Measurements from ENCODE around the gene ANO8. TPM values are rescaled to one million over a fixed set of nuclear protein-coding genes. Genes with fewer than 3 reads are reported as not detected.

The ANO8 gene
- total RNA-seq, 1 experiment from 2014 or later: 12.1 TPM

DNA sequence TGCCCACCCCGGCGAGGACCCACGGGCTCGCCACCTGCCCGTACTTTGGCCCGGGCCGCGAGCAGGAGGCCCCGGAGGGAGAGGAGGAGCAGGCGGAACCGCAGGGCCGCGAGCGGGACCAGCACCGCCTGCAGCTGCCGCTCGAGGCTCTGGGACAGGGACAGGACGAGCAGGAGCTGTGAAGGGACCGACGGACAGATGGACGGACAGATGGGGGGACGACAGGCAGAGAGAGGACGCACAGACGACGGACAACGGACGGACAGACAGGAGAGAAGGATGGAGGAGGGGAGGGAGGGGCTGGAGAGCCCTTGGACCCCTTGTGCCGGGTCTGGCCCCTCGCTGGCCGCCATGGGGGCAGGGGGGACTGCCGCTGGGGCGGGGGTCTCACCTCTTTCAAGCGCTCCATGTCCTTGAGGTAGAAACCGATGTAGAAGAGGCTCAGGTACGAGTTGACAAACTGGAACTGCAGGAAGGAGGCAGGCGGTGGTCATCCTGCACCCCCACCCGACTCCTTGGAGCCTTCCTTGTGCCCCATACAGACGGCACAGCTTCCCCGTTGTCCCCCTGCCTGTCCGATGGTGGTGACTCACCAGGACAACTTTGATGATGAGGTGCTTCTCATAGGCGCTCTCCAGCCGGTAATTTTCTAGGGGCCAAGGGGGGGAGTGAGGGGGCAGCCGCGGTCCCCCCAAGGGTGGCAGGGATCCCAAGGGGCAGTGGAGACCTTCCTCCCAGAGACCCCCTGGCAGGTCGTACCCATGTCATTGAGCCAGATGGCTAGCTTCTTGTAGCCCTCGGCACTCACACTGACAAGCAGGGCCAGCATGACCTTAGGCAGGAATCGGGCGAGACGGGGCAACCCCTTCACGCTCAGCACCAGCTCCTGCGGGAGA lies 5.0 kb downstream of the ANO8 start:
- TF ChIP-seq, protein P1, sequence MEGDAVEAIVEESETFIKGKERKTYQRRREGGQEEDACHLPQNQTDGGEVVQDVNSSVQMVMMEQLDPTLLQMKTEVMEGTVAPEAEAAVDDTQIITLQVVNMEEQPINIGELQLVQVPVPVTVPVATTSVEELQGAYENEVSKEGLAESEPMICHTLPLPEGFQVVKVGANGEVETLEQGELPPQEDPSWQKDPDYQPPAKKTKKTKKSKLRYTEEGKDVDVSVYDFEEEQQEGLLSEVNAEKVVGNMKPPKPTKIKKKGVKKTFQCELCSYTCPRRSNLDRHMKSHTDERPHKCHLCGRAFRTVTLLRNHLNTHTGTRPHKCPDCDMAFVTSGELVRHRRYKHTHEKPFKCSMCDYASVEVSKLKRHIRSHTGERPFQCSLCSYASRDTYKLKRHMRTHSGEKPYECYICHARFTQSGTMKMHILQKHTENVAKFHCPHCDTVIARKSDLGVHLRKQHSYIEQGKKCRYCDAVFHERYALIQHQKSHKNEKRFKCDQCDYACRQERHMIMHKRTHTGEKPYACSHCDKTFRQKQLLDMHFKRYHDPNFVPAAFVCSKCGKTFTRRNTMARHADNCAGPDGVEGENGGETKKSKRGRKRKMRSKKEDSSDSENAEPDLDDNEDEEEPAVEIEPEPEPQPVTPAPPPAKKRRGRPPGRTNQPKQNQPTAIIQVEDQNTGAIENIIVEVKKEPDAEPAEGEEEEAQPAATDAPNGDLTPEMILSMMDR (conservative IDR thresholded peaks at IDR 0.05; ENCODE audit: low read depth, low read length): no peak
- TF ChIP-seq EZH2 (IDR thresholded peaks at IDR 0.05; ENCODE audit: low read length, unreplicated experiment) (no peak), EZH2phosphoT487 (IDR thresholded peaks at IDR 0.05; ENCODE audit: borderline replicate concordance, low read length) (no peak)

DNA sequence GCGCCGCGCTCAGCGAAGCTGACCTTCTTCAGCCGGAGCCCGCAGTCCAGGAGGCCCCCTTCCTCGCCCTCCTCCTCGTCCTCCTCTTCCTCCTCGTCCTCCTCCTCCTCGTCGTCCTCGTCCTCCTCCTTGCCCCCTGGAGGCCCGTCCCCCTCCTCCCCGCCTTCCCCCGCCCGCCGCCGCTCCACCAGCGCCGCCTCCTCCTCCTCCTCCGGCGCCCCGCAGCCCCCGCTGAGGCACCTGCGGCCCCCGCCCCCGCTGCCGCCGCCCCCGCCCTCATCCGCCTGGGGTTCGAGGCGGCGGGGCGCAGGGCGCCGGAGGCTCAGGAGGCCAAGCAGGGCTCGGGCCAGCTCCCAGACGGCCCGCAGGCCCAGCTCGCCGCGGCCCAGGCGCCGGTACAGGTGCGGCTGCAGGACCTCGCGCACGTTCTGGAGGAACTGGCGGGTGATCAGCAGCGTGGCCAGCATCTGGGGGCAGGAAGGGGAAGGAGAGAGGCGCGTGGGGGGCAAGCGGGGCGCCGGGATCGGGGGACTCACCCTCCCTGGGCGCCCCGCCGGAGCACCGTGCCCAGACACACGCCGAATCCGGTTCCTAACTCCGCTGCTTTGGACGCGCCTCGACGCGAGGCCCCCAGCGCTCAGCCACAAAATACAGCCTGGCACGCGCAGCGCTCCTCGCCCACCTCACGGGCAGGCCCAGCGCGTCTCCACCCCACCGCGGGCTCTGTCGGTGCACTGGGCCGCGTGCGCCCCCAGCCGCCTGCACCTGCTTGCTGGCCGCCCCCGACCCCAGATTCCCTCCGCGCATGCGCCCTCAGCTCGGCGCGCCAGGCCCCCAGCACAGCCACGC lies 5.9 kb downstream of the ANO8 start:
- Histone ChIP-seq H3K9me2 (replicated peaks; ENCODE audit: low read length) (no peaks in the 10 kb centered on the region), H3K4me1 (ENCODE audit: insufficient read depth, low read length) (no peaks in the 10 kb centered on the region; the same call in 1 of the 2 replicates), H3F3A (ENCODE audit: low read length, unreplicated experiment) (no peaks in the 10 kb centered on the region), H3K4me2 (ENCODE audit: low read length) (no peak overlapping the region), H4K20me1 (ENCODE audit: low read length) (no peaks in the 10 kb centered on the region), H3K27me3 (ENCODE audit: low read length) (no peaks in the 10 kb centered on the region), H3K79me2 (ENCODE audit: low read length) (no peaks in the 10 kb centered on the region), H2AFZ (ENCODE audit: low read length) (no peak overlapping the region), H3K9ac (ENCODE audit: low read length) (no peak overlapping the region), H3K4me3 (ENCODE audit: low read length) (no peak overlapping the region), H3K36me3 (ENCODE audit: low read depth, low read length) (peaks cover 6% of the 10 kb centered on the region), H3K27ac (ENCODE audit: low read length) (no peak overlapping the region), H3K9me3 (ENCODE audit: low read length) (no peaks in the 10 kb centered on the region)
- ChIA-PET POLR2A (ENCODE audit: unreplicated experiment) (no interaction called here), CTCF (no interaction called here)
- ATAC-seq (no peak), DNase-seq (no peak)
- no TSS peak for BruUV-seq (replicated peaks)
- intact Hi-C loops (cut with micrococcal nuclease): no loop called here
- TF ChIP-seq, protein P1 (conservative IDR thresholded peaks at IDR 0.05; ENCODE audit: low read depth, low read length): no peak
- TF ChIP-seq EZH2 (IDR thresholded peaks at IDR 0.05; ENCODE audit: low read length, unreplicated experiment): no peak
- no peak for TF ChIP-seq EZH2phosphoT487 (IDR thresholded peaks at IDR 0.05; ENCODE audit: borderline replicate concordance, low read length)

More for the DNA sequence above, 5.0 kb downstream of the ANO8 start:
- no peaks in the 10 kb centered on the region for H3K27me3 ChIP-seq (ENCODE audit: low read length)
- no peak overlapping the region for H3K4me2 ChIP-seq (ENCODE audit: low read length)
- no peaks in the 10 kb centered on the region; the same call in 1 of the 2 replicates for H3K4me1 ChIP-seq (ENCODE audit: insufficient read depth, low read length)
- no peaks in the 10 kb centered on the region; the same call in 1 of the 2 replicates for H3K79me2 ChIP-seq (ENCODE audit: low read length)
- intact Hi-C loops (cut with micrococcal nuclease): no loop called here
- no peak overlapping the region for H3K4me3 ChIP-seq (ENCODE audit: low read length)
- H3K9ac ChIP-seq (ENCODE audit: low read length): no peak overlapping the region
- H3K9me3 ChIP-seq (ENCODE audit: low read length): no peaks in the 10 kb centered on the region
- H3F3A ChIP-seq (ENCODE audit: low read length, unreplicated experiment): no peaks in the 10 kb centered on the region
- peaks cover 6% of the 10 kb centered on the region for H3K36me3 ChIP-seq (ENCODE audit: low read depth, low read length)
- H3K27ac ChIP-seq (ENCODE audit: low read length): no peak overlapping the region
- H2AFZ ChIP-seq (ENCODE audit: low read length): no peak overlapping the region
- no TSS peak for BruUV-seq (replicated peaks)
- DNase-seq (no peak), ATAC-seq (no peak)
- no peaks in the 10 kb centered on the region for H4K20me1 ChIP-seq (ENCODE audit: low read length)
- POLR2A ChIA-PET (ENCODE audit: unreplicated experiment): no interaction called here
- CTCF ChIA-PET: no interaction called here
- no peaks in the 10 kb centered on the region for H3K9me2 ChIP-seq (replicated peaks; ENCODE audit: low read length)
